Parathyroid adenoma (tissue), 2 donors: ENCODE results near the gene DIAPH3.

ENCODE experiments used
- H2AFZ ChIP-seq: fragments of 300-600 bp; sonication (generic); one replicate; pipeline ENCODE4 v1.7.0; 2017; ENCODE audit warnings: antibody characterized with exemption, mild to moderate bottlenecking
- H3K27ac ChIP-seq: fragments of 300-600 bp; sonication (generic); one replicate; pipeline ENCODE4 v1.7.0; 2017
- H3K27me3 ChIP-seq: fragments of 300-600 bp; sonication (generic); one replicate; pipeline ENCODE4 v1.7.0; 2017; ENCODE audit warnings: low read length; ENCODE audit not compliant: control insufficient read depth, insufficient read depth
- H3K36me3 ChIP-seq: fragments of 300-600 bp; sonication (generic); one replicate; pipeline ENCODE4 v1.7.0; 2017; ENCODE audit warnings: low read length; ENCODE audit not compliant: control insufficient read depth, insufficient read depth
- H3K4me1 ChIP-seq: fragments of 300-600 bp; sonication (generic); one replicate; pipeline ENCODE4 v1.7.0; 2017; ENCODE audit warnings: control low read depth
- H3K4me2 ChIP-seq: fragments of 300-600 bp; sonication (generic); one replicate; pipeline ENCODE4 v1.7.0; 2017; ENCODE audit warnings: low read length
- H3K4me3 ChIP-seq: fragments of 300-600 bp; sonication (generic); one replicate; pipeline ENCODE4 v1.7.0; 2017; ENCODE audit warnings: low read depth, low read length
- H3K79me2 ChIP-seq: fragments of 300-600 bp; sonication (generic); one replicate; pipeline ENCODE4 v1.7.0; 2017; ENCODE audit warnings: control low read depth
- H3K9ac ChIP-seq: fragments of 300-600 bp; sonication (generic); one replicate; pipeline ENCODE4 v1.7.0; 2017; ENCODE audit warnings: mild to moderate bottlenecking
- H3K9me3 ChIP-seq: fragments of 300-600 bp; sonication (generic); one replicate; pipeline ENCODE4 v1.7.0; 2017; ENCODE audit warnings: low read length; ENCODE audit not compliant: control insufficient read depth
- TF ChIP-seq, protein P1 (sequence below): fragments of 300-600 bp; sonication (generic); IDR thresholded peaks from one replicate; pipeline ENCODE4 v1.7.0; 2017; ENCODE audit warnings: antibody characterized with exemption, mild to moderate bottlenecking
- donor health status: primary hyperparathyroidism.

Gene DIAPH3

DNA sequence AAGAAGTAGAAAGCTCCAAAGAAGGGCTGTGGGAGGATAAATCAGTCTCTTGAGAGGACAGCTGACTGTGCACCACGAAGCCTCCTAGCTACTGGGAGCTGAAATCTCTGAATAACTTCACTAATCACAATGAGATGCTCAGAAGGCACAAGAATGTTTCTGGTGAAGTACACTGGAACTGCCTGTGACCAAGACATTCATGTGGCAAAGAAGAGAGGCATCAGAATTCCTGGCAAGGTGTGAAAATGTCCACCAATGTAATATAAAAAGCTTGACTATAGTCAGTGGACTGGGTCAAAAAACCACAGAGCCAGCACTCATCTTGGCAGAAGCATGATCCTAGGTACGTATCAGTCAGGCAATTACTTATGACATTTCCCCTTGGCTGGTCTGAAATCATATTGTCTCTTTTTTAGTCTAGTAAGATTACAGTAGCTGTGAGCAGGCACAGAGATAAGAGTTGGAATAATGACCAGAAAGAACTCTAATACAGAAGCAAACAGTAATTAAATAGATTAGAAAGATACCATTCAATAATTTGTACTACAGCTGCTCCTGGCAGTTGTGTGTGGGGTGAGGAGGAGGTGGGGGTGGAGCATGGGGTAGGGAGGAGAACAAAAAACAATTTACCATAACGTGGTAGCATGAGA is 434.7 kb downstream of the DIAPH3 start:
- no peaks in the 10 kb centered on the region for H3K27me3 ChIP-seq
- no peak overlapping the region for H3K4me3 ChIP-seq
- TF ChIP-seq, protein P1, sequence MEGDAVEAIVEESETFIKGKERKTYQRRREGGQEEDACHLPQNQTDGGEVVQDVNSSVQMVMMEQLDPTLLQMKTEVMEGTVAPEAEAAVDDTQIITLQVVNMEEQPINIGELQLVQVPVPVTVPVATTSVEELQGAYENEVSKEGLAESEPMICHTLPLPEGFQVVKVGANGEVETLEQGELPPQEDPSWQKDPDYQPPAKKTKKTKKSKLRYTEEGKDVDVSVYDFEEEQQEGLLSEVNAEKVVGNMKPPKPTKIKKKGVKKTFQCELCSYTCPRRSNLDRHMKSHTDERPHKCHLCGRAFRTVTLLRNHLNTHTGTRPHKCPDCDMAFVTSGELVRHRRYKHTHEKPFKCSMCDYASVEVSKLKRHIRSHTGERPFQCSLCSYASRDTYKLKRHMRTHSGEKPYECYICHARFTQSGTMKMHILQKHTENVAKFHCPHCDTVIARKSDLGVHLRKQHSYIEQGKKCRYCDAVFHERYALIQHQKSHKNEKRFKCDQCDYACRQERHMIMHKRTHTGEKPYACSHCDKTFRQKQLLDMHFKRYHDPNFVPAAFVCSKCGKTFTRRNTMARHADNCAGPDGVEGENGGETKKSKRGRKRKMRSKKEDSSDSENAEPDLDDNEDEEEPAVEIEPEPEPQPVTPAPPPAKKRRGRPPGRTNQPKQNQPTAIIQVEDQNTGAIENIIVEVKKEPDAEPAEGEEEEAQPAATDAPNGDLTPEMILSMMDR = no peak

DNA sequence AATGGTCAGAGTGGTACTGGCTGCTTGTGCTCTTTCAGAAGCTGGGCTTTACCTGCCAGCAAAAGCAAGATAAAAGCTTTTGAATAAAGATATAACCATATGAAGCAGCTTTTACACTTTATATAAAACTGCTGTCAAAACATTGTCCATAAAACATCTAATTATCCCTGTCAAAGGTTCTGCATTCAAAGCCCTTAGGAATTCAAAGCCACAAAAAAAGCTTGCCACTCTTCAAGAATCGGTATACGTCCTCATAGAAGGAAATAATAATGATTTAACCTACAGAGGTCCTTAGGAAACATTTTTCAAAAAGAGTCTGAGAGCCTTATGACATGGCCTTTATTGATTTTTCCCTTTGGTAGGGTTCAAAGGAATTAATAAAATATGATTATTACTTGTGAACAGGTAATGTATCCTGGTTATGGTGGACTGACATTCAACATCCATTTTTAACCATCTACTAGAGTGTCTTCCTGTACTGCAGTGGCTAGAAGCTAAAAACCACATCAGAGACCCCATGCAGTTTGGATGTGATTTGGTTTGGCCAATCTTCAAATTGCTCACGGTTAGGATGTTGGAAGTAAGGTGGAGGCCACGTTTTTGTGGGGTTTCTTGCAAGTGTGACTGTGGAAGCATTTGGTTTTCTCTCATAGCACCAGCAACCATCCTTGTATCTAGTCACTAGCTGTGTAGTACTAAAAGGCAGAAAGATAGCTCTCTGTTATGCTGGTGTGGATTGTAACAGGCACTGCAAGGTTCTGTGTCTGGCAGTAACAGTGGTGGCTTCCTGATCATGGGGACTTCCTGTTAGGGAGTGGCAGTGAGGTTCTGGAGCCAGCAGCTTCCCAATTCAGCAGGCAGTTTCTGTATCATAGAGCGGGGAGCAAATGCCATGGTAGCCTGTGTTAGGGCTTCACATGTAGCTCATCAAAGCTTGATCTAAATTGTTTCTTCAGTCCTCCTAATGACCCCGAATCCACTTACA is 441.5 kb downstream of the DIAPH3 start:
- TF ChIP-seq, protein P1 = no peak

More for the DNA sequence above, 434.7 kb downstream of the DIAPH3 start:
- Histone ChIP-seq H3K4me2 (no peak overlapping the region), H3K79me2 (no peaks in the 10 kb centered on the region), H3K36me3 (no peaks in the 10 kb centered on the region), H3K9ac (no peak overlapping the region), H3K9me3 (no peaks in the 10 kb centered on the region), H3K27ac (peak overlapping the region; percentile 58), H2AFZ (peak overlapping the region; percentile 34), H3K4me1 (peaks cover 4% of the 10 kb centered on the region)

DNA sequence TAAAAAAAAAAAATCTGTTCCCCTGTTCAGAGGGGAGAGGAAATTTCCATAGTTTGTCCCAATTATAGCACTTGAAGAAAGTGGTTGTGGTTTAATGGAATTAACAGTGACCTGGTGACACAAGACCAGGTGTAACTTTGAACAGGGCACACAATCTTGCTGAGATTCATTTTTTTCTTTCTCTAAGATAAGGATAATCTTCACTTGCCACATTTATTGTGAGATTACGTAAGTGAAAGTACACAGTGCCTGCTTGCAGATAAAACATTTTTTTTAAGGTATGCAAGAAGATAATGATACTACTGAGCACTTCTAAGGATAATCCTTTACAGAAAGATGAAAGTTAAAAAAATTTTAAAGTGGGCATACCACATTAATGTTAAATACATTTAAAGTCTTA is 448.1 kb downstream of the DIAPH3 start:
- Histone ChIP-seq H2AFZ (peak overlapping the region; percentile 46), H3K36me3 (no peaks in the 10 kb centered on the region), H3K4me2 (no peak overlapping the region), H3K27me3 (no peaks in the 10 kb centered on the region), H3K4me1 (peaks cover 16% of the 10 kb centered on the region), H3K4me3 (no peak overlapping the region), H3K27ac (peak overlapping the region; percentile 80), H3K9me3 (no peaks in the 10 kb centered on the region), H3K9ac (no peak overlapping the region), H3K79me2 (no peaks in the 10 kb centered on the region)
- TF ChIP-seq, protein P1 = no peak

More for the DNA sequence above, 441.5 kb downstream of the DIAPH3 start:
- Histone ChIP-seq H3K4me2 (no peak overlapping the region), H3K27me3 (no peaks in the 10 kb centered on the region), H3K4me3 (no peak overlapping the region), H3K27ac (peak overlapping the region; percentile 38), H3K4me1 (peaks cover 9% of the 10 kb centered on the region), H3K36me3 (no peaks in the 10 kb centered on the region), H3K9ac (no peak overlapping the region), H3K79me2 (no peaks in the 10 kb centered on the region), H2AFZ (peak overlapping the region; percentile 52), H3K9me3 (no peaks in the 10 kb centered on the region)

DNA sequence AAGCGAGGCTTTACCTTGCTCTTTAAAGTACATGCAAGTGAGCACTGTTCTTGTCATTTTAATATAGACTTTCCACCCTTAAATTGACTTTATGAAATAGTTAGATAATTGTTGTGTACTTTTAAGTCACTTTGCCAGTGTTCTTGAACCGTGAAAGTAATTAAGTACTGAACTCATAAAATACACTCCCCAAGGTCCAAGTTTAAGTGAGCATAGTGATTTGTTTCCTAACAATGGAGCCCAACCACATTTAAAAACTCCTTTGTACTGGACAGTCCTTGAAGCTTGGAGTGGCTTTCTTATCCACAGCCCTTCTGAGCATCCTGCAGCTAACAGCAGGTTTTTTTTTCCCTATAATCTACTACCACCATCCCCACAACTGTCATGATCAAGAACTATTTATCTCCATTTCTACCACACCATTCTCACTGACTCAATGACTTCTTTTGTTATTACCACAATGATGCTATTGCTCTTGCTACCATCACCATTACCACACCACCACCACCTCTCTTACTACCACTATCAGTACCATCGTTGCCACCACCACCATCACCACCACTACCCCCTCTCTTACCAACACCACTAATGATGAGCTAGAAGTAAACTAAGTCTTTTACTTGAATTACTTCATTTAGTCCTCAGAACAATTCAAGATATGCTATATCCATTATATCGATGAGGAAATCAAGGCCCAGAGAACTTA is 452.6 kb downstream of the DIAPH3 start:
- Histone ChIP-seq H3K27ac (peak overlapping the region; percentile 80), H3K9me3 (no peaks in the 10 kb centered on the region), H3K27me3 (no peaks in the 10 kb centered on the region), H3K36me3 (no peaks in the 10 kb centered on the region), H2AFZ (no peak overlapping the region), H3K4me1 (peaks cover 22% of the 10 kb centered on the region), H3K4me3 (no peak overlapping the region), H3K79me2 (no peaks in the 10 kb centered on the region), H3K4me2 (no peak overlapping the region), H3K9ac (no peak overlapping the region)
- TF ChIP-seq, protein P1 = no peak
